Measurements from ENCODE around the gene TMEM178B. TPM values are rescaled to one million over a fixed set of nuclear protein-coding genes. Genes with fewer than 3 reads are reported as not detected.
"Not testable (repeated sequence)": the region's sequence is repeated elsewhere in the genome, so short reads cannot be mapped to it uniquely, and the experiment has no call there.

The TMEM178B gene
- total RNA-seq, 1 experiment from 2014 or later = not detected

DNA sequence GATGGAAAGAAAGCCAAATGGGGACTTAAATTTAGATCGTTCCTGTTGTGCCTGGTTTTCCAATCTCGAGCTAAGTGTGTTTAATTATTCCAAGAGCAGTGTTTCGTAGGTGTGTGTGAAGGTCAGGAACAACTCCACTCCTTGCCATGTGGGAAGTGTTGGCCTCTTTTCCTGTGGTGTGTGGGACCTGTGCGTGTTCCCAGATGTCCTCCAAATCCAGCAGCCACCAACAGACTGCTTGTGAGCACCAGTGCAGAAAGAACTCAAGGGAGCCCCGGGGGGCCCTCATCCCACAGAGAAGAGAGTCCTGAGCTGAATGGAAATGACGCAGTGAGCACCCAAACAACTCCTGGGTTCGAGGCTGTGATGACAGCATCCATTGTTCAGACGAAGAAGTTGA is 227.7 kb downstream of the TMEM178B start:
- no peak for DNase-seq (ENCODE audit: low read depth)

DNA sequence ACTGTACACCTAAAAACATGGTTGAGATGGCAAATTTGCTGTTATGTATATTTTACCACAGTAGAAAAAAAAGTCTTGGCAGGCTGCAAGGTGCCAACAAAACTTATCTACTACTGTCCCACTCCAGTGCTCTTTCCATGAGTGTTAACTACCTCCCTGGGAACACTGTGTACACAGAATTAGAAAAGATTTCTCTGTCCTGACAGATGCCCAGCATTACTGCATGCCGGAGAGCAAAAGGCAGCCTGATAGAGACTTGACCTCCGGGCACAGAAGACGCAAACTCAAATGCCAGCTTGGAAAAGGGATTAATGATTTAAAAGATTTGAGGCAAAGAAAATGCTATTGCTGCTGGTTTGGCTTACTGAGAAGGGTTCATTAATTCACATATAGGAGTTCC is 228.8 kb downstream of the TMEM178B start:
- no peak for DNase-seq (ENCODE audit: low read depth)

DNA sequence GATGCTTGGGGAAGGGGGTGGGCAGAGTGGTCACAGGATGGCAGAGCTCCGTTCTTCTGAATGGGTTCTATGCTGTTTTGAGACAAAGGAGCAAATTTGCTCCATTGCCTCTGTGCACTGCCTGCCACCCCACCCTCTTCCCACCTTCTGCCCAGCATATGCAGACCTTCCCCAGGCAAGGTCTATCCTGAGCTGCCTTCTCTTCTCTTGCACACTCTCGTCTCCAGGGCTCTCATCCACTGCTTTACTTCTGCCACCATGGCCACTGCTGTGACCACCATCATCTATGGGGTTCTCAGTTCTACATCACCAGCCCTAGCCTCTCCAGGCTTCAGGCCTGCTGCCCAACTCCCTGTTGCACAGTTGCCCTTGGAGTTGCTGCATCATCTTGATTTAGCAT is 230.4 kb downstream of the TMEM178B start:
- no peak for DNase-seq (ENCODE audit: low read depth)

DNA sequence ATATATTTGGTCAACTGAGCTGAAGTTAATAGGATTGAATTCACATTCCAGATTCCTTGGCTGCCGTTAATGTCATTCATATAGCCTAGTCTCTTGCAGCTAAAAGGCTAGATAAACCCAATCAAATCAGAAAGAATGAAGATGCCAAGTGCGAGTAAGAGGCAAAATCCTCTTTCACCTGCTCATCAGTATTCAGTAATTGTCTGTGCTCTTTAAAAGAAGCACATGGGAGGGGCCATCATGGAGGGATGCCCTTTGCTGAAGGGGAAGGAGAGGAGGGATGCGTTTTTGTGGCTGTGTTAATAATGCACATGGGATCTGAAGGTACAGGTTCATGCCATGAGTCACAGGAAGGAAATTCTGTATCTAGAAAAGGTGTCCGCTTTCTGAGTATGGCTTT is 232.2 kb downstream of the TMEM178B start:
- no peak for DNase-seq (ENCODE audit: low read depth)

DNA sequence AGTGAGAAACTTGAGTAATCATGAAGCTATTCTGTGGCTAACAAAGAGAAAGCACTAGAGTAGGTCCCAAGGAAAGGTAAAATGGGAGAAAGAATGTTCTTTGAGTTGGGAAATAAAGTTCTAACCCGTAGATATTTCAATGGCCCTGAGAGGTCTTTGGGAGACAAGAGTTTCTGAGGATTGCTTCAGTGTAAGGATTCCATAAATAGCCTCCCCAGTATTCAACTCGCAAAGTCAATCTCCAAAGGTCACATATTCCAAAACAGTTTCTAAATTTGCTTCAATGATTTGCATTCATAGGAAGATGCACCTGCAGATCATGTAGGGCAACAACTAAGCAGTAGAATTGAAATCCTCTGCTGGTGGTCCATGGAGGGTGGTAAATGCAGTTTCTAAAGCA is 238.5 kb downstream of the TMEM178B start:
- DNase-seq (ENCODE audit: low read depth) = no peak

DNA sequence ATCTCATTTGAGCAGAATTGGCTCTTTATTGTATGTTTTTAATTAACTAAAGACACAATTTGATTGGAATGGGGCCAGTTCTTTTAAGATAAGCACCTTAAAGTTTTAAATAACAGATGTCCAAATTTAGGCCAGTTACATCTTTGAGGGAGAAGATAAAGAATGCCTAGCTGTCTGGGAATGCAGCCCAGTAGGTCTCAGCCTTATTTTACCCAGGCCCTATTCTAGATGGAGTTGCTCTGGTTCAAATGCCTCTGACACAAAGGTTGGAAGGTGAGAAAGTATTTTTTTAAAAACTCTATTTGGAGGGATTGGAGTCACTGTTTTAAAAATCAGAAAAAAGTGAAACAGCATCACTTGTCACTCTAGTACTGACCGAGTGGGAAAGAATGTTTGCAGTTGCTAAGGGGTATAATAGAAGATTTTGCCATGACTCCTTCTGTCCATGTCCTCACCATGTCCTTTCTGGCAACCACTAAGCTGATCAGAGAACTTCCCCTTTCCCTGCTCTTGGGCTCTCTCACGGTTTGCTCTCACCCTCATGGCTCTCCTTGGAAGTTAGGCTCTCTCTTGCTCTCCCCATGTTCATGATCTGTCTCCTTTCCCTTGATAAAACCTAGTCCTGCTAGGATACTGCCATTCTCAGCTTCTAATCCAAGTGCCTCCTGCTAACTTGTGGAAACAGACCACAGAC is 239.1 kb downstream of the TMEM178B start:
- DNase-seq (ENCODE audit: low read depth) = no peak

DNA sequence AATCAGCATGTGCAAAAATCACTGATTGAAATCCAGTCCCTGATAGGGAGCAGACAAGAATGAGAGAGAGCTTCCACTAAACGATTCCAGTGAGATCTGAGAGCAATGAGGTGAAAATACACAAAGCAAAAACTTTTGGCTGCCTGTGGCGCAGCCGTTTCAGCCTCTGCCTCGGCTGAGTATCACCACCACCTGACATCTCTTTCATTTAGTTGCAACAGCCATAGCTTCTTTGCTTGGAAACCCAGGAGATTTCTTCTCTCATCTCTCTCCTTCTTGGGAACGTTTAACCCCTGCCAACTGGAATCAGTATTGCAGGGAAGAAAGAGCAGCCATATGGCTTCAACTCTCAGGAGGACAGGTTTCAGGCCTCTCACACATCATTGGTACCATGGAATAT is 240.0 kb downstream of the TMEM178B start:
- no peak for DNase-seq (ENCODE audit: low read depth)

DNA sequence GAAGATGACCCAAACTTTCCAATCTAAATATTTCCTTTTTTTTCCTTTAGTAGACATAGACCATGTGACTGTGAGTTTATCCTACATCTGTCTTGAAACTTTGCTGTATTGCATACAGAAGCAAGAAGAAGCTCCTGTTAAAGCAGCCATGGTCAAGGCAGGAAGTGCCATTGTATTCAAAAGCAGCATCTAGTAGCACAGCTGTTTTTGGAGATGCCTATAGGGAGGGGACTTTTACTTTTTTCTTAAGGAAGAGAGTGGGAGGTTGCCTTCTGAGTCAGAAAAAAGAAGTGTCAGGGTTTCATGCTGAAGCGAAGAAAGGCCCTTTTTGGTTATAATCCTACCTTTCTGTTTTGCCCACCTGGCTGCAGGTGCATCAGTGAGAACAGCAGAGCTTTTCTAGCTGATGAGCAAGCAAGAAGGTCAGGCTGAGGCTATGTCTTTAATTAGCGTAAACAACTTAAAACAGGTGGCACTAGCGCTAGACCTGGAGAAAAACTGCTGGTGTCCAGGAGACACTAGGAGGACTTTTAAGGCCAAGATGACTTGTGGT is 243.2 kb downstream of the TMEM178B start:
- no peak for DNase-seq (ENCODE audit: low read depth)

DNA sequence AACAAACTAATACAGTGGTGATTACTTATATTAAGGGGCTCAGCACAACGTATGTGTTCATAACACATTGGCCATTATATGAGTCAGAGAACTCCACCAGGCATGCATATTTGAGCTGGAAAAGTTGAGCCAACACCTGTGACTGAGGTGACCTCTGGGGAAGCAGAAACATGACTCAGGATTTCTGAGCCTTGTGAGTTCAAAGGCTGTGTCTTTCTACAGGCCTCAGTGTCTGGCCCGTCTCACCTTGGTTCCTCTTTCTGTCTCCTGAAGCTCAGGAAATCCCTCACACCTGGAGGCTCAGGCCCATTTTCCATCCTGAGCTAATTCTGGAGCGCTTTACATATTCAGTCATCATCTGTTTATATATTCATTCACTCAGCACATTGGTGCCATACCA is 246.4 kb downstream of the TMEM178B start:
- no peak for DNase-seq (ENCODE audit: low read depth)

DNA sequence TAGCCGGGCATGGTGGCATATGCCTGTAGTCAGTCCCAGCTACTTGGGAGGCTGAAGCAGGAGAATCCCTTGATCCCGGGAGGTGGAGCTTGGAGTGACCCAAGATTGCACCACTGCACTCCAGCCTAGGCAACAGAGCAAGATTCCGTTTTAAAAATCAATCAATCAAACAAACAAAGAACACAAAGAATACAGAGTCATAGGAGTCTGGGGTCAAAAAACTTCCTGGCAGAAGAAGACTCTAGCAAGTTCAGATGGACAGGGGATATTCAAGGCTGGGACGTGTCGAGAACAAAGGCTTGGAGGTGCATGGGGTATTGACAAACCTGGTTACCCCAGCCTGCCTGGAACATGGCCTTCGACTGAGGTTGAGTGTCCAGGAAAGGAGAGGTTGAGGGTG is 248.5 kb downstream of the TMEM178B start:
- DNase-seq (ENCODE audit: low read depth) = no peak

DNA sequence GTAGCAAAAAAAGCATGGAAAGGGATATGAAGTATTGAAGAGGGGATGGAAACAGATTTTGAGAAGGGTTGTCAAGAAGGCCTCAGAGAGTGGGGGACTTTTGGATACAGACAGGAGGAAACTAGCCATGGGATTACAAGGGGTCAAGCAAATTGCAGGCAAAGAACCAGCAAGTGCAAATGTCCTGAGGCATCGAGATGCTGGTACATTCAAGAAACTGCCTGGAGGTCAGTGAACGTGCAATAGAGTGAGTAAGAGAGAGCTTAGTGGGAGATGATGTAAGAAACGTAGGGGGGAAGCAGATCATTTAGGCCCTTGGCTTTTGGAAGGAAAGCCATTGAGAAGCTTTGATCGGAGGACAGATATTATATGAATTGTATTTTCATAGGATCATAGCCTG is 250.0 kb downstream of the TMEM178B start:
- no peak for DNase-seq (ENCODE audit: low read depth)

DNA sequence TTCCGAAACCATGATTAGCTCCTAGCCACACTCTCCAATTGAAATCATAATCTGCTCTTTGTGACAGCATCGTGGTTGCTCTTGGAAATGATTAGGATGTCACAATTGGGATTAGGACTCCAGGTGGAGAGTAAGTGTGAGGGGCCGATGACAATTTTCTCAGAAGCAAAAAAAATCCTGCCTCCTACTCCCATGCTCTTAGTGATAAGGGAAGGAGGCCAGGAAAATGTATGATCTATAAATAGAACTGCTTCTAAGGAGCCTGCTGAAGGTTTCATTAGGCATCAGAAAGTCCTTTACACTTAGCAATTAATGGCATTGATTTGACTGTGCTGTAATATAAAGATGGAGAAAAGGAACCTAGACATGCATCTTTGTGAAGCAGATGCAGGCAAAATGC is 251.0 kb downstream of the TMEM178B start:
- no peak for DNase-seq (ENCODE audit: low read depth)

DNA sequence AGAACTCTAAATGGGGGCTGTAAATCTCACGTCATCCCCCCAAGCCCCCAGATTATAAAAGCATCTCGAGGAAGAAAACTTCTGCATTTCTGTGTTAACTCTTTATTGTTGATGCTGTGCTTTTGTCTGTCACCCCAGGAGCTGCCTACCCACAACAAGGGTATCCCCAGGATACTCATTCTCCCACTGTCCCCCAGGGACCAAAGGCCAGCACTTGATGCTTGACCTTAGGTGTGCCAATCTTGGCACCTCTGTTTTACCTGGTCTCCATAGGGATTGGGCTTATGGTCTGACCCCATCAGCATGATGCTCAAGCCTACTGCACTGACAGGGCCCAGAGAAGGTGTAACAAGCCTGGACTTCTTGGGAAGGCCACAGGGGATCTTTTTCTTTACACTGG is 251.4 kb downstream of the TMEM178B start:
- DNase-seq (ENCODE audit: low read depth) = no peak

DNA sequence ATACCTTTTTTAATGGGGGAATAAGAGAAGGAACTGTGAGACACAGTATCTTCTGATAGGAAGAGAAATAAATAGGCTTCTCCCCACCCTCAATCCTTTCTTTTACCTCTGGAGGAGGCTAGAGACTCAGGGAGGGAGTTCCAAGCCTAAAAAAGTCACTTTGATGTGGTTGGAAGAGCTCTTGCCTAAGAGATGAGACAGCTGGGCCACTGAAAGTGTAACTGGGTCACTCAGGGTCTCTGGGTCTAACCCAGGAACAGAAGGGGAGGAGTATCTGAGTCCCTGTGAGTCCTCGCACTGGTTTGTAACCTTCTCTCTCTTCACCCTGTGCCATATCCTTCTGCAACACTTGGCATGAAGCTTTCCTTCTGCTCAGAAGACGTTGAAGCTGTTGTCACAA is 254.4 kb downstream of the TMEM178B start:
- no peak for DNase-seq (ENCODE audit: low read depth)

DNA sequence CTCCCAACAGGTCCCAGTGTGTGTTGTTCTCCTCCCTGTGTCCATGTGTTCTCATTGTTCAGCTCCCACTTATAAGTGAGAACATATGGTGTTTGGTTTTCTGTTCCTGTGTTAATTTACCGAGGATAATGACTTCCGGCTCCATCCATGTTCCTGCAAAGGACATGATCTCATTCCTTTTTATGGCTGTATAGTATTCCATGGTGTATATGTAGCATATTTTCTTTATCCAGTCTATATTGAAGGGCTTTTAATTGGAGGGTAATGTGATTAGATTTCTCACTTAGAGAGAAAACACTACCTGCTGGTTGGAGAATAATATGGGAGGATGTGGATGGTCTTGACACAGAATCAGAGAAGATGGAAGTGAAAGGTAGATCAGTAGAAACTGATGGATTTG is 256.4 kb downstream of the TMEM178B start:
- DNase-seq (ENCODE audit: low read depth) = not testable (repeated sequence)

DNA sequence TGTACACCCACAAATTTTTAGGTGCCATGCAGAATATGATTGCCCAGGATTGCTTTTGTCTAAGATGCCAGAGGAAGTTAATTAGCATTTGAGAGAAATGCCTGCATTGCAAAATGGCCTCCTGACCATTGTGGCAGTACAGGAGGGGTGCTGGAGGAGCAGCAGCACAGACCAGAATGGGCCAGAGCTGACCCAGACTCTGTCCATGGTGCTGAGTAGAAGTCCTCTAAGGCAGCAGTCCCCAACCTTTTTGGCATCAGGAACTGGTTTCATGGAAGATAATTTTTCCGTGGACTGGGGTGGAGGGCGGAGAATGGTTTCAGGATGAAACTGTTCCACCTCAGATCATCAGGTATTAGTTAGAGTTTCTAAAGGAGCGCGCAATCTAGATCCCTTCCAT is 259.6 kb downstream of the TMEM178B start:
- no peak for DNase-seq (ENCODE audit: low read depth)

DNA sequence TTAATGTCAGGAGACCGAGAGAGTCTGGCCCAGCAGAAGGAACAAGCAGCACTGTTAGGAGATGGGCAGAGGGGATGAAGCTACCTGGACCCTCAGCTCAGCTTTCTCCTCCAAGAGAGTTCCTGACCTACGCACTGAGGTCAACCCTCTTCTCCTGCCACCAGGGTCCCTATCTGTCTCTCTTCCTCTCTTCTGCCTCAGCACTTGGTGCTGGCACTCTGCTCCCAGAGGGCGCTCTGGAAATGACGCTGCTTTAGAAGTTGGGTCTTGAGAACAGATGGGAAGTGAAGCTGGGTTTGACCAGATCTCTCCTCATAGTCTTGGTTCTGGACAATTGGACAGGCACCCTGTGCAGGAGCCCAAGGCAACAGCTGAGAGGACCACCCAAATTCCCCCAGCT is 261.3 kb downstream of the TMEM178B start:
- no peak for DNase-seq (ENCODE audit: low read depth)

DNA sequence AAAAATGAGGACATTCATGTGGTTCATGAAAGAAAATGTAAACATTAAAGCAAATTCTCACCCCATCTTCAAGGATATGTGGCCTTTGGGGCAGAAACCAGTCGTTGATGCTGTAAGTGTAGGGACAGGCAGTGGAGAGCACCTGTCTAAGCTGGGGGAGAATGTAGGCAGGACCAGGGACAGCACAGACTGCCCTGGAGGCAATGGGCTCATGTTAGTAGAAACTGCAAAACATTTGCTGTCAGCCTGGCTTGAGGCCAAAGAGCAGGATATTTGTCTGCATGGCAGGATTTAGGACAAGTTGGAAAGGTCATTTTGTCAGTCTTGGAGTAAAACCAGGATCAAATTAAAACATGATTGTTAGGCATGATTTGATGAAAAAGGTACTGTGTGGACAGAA is 265.7 kb downstream of the TMEM178B start:
- no peak for DNase-seq (ENCODE audit: low read depth)

DNA sequence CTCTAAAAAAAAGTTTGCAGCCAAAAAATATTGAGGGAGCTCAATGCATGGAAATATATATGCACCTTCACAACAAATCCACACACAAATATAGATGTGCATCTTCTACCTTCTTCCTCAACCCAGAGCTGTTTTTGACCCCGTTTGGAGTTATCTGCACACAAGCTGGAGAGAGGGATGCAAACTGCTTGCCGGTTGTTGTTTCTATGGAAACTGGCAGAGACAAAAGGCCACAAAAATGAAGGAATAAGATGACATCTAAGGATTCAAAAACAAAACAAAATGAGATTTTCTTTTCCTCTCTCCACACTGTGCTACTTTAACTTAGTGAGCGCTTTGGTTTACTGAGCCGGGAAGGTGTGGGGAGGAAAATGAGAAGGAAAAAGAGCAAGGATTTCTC is 267.1 kb downstream of the TMEM178B start:
- no peak for DNase-seq (ENCODE audit: low read depth)

DNA sequence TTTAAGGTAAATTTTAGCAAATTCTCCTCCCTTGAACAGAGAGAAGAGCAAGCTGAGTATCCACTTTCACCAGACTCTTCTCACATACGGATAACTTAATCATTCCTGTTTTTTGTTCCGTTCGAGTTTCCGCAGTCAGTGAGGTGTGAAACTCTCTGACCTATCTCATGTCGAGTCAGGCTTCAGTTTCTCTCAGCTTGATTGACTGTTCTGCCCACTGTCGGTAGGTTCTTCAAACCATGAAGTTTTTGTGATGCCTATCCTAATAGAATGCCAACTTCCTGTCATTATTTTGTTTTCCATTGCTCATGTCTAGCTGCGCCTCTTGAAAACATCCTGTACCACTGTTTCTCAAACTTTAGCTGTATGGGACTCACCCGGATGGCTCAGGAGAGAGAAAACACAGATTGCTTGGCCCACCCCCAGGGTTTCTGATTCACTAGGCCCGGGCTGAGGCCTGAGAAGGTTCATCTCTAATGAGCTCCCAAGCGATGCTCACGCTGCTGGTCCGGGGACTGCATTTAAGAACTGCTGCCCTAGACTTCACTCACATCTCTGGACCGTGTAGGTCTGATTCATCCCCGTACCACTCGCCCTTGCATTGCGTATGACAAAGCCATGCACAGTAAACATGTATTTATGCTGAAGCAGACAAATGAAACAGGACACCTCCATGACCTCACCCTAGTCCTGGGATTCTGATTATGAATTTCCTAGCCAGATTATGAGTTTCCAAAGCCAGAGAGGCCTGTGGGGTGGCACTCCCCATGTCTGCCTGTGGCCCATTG is 269.0 kb downstream of the TMEM178B start:
- DNase-seq (ENCODE audit: low read depth) = peak; percentile 37

DNA sequence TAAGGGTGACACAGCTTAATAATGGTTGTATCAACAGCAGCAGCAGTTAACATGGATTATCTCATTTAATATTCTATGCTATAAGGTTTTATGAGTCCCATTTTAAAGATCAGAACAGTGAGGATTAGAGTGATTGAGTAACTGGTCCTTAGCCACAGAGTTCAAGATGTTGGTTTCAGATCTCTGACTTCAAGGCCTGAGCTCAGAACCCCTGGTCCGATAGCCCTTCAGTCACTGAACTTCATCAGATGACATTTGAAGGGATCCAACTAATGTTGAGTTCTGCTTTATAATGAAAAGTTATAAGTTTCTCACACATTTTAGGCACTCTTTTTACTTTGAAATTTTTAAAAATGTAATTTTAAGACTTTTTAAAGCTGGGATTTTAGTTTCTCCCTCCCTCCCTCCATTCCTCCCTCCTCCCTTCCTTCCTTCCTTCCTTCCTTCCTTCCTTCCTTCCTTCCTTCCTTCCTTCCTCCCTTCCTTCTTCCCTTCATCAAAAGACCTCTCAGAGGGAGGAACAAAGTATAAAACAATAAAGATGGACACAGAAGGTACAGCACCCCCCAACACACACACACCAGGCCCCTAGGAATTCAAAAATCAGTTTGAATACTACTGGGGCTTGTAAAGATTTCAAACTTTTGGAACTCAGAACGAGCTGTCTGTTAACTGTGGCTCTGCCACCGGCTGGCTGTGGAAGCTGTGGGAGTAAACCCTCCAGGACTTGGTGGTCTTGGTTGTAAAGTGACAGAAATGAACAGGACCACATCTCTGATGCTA is 270.5 kb downstream of the TMEM178B start:
- DNase-seq (ENCODE audit: low read depth) = no peak

DNA sequence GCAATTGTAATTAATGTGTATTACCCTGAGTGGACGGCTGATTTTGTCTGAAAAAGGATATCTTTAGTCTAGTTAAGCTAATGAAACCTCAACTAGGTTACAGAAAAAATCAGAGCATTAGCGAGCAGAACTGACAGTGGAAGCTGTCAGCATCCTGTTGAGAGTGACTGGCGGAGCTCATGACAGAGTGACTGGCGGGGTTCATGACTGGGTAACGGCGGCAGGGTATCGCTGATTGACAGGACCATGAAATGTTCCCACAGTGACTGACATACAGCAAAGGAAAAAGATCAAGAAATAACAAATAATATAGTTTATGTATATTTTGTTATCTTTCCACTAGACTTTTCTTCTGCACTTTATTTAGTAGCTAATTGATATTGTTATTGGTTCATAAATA is 274.9 kb downstream of the TMEM178B start:
- no peak for DNase-seq (ENCODE audit: low read depth)

Data from HT1080 (cell line).